AG09319 (cell line): ENCODE results near the gene CLDN19.
A peak's percentile ranks its signal among the peaks of the same experiment; 100 is the strongest.

ENCODE experiments used
- DNase-seq: peaks from one replicate; pipeline ENCODE4 v3.0.0-alpha.2; 2010; ENCODE audit warnings: low read depth; ENCODE audit errors: extremely low read depth
- TF ChIP-seq, protein P1 (sequence below): IDR thresholded peaks from 2 replicates; pipeline ENCODE4 v1.5.1; 2011; ENCODE audit warnings: low read depth, mild to moderate bottlenecking, inconsistent platforms, low read length, moderate library complexity

The CLDN19 gene

DNA sequence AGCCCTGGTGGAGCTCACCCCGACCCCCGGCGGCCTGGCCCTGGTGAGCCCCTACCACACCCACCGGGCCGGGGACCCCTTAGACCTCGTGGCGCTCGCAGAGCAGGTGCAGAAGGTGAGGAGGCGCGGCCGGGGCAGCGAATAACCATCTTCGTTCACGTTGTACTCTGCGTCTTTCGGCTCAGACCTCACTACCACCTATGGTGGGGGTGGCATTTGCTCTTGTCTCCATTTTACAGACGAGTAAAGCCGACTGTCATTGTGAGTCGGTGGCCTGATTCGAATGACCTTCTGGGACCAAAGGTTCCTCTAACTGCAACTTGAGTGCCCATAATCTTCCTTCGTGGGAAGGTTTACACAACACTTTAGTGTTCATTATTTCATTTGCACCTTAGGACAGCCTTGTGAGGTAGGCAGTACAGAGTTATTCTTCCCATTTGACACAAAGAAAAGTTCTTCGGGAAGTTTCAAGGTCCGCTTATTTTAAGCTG, 27.5 kb upstream of the CLDN19 start:
- TF ChIP-seq, protein P1, sequence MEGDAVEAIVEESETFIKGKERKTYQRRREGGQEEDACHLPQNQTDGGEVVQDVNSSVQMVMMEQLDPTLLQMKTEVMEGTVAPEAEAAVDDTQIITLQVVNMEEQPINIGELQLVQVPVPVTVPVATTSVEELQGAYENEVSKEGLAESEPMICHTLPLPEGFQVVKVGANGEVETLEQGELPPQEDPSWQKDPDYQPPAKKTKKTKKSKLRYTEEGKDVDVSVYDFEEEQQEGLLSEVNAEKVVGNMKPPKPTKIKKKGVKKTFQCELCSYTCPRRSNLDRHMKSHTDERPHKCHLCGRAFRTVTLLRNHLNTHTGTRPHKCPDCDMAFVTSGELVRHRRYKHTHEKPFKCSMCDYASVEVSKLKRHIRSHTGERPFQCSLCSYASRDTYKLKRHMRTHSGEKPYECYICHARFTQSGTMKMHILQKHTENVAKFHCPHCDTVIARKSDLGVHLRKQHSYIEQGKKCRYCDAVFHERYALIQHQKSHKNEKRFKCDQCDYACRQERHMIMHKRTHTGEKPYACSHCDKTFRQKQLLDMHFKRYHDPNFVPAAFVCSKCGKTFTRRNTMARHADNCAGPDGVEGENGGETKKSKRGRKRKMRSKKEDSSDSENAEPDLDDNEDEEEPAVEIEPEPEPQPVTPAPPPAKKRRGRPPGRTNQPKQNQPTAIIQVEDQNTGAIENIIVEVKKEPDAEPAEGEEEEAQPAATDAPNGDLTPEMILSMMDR, result no peak
- DNase-seq, result no peak

DNA sequence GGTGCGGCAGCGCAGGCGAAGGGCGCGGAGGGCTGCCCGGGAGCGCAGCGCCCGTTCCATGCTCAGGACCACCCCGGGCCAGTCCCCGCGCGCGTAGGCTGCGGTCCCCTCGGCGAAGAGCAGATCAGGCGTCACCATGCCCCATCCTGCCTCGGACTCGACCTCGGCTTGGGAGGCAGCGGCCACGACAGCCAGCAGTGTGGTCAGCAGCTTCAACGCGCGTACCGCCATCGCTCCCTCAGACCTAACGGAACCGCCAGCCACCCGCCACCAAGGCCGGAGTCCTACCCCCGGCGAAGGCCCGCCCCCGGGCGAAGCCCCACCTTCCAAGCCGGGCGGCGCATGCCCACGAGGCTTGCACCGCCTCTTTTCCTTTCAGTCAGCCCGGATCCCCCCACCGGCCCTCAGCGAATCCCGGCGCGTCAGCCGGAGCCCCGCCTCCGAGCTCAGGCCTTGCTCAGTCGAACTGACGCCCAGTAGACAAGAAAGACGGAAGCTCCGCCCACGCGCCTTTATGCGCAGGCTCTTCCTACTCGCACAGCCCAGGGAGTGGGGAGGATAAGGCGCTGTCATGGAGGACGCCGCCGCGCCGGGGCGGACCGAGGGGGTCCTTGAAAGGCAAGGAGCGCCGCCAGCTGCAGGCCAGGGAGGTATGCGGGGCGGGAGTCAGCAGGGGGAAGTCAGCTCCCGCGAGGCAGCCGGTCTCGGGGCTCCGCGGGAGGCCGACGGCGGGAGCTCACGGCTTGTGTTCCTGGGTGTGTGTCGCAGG, 26.9 kb upstream of the CLDN19 start, which contains the start of the genes C1orf50 and P3H1:
Gene C1orf50, plus strand, starts transcription at position 509 of the 769 bp plus-strand sequence. Its CDS starts 63 bp downstream, at position 572.
Gene P3H1, minus strand, starts transcription at position 288 of the 769 bp plus-strand sequence. Its CDS starts 57 bp downstream, at position 231.
- TF ChIP-seq, protein P1, result no peak
- DNase-seq, result peak; percentile 95

DNA sequence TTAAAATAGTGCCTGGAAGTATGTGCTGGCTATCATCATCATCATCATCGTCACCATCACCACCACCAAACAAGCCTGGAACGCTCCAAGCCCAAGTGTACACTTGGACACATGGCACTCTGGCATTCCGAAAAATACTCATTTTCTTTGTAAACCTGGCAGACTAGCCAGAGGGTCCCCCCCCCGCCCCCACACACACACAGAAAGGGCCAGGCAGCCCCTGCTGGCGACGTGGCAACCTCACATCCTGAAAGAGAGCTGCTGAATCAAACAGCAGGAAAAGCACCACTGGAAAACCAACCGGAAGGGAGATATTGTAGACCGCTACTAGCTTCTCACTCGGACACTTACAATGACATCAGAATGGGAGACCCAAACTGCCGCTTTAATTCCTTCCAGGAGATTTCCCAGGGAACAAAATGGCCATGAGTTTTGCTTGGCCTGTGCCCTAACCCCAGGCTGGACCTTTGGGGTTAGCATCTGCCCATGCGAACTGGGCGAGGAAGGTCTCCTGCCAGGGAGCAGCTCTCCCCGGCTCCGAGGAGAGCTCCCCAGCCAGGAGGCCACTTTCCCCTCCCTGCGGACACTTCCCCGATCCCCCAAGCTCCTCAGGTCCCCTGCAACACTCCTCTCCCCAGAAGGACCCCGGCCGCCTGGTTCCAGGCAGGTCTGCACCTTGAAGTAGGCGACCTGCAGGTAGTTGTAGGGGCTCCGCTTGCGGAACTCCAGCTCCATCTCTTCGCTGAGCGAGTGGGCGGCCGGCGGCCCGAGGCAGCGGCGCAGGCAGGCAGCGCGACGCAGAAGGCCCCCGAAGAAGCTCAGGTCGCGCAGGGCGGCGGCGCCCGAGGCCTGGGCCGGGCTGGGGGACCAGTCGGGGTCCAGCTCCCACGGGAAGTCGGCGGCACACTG, 26.1 kb upstream of the CLDN19 start:
- TF ChIP-seq, protein P1, result peak; percentile 68
- DNase-seq, result peak; percentile 45

DNA sequence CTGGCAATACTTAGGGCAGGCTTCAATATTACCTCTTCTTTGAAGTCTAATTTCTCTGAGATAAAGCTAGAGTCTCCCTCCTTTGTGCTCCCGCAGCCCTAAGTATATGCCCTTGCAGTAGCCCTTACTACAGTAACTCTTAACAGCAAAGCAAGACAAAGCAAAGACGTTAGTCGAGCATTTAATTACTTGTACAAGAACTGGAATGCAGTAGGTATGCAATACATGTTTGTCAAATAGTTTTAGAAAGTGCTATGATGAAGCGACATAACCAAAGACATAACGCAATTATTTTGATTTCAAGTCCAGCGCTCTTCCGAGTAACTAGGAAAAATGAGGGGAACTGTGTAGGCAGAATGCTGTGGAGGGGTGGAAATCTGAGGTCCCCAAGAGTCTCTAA, 25.2 kb upstream of the CLDN19 start:
- DNase-seq, result no peak
- TF ChIP-seq, protein P1, result no peak

DNA sequence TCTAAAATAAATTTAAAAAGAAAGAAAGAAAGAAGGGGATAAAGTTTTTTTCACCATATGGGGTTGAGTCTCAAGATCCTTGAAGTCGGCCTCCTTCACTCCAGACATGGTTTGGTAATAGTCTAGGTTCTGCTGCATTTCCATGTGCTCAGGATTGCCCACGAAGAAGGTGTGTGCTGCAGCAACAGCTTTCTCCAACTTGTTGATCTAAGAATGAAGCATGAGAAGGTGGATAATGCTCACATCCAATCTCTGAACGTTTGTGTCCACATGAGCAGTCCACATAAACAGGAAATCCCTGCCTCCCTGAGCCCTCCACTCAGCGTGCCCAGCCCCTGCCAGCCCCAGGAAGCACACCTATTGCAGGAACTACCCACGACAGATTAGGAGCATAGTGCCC, 22.2 kb upstream of the CLDN19 start:
- TF ChIP-seq, protein P1, result no peak
- DNase-seq, result no peak

DNA sequence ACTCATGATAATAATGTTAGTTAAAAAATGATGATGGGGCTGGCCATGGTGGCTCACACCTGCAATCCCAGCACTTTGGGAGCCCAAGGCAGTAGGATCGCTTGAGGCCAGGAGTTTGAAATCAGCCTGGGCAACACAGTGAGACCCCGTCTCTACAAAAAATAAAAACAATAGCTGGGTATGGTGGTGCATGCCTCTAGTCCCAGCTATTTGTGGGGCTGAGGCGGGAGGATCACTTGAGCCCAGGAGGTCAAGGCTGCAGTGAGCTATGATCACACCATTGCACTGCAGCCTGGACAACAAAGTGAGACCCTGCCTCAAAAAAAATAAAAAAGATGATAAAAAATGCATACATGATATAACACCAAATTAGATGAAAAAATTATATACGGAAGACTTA, 21.5 kb upstream of the CLDN19 start:
- TF ChIP-seq, protein P1, result no peak
- DNase-seq, result no peak
